Adrenal gland (tissue), 5 donors: ENCODE data around the gene ANGPT4.

Experiments
- CTCF ChIP-seq, 6 experiments: fragments of 450-650 bp in 4 of 6; fragments of 200-600 bp in 2 of 6; sonication (generic) in 1 of 6; IDR thresholded peaks; 1 replicate in 5 of 6; 2 replicates in 1 of 6; pipeline versions ENCODE4 v1.5.1 to v1.8.0; 2016 to 2021; ENCODE audit warnings: antibody characterized with exemption in 6 of 6, mild to moderate bottlenecking in 2 of 6, moderate library complexity in 1 of 6
- POLR2A ChIP-seq, 2 donors: fragments of 450-650 bp; IDR thresholded peaks; one replicate each; pipeline ENCODE4 v1.6.1; 2017; ENCODE audit warnings: antibody characterized with exemption in 2 of 2, mild to moderate bottlenecking in 2 of 2, moderate library complexity in 1 of 2
- donor health status: DM: no; HTN: no; CAD: no.

GRCh38 chr20:913306-913849 lies 2.8 kb downstream of the ANGPT4 start:
- TF ChIP-seq POLR2A (IDR thresholded peaks at IDR 0.05) (no peak), CTCF (IDR thresholded peaks at IDR 0.05) (no peak)
